GM18508 (cell line): ENCODE data around the gene TMX4.

ENCODE experiments used
- ATAC-seq: cut with Tn5 transposase; IDR thresholded peaks from one replicate; pipeline ENCODE4 v1.9.1; 2021; ENCODE audit warnings: moderate number of reproducible peaks; ENCODE audit not compliant: insufficient read depth, unreplicated experiment

TMX4 gene

GRCh38 chr20:8020314-8021079 is 936 bp upstream of the TMX4 start:
- ATAC-seq, result peak; percentile 41

- no peak for ATAC-seq
Observed at GRCh38 chr20:8019998-8020247, 362 bp upstream of the TMX4 start.

GRCh38 chr20:8018958-8019245 is 659 bp downstream of the TMX4 start:
- peak; percentile 23 for ATAC-seq

GRCh38 chr20:8012724-8013123 is 6.8 kb downstream of the TMX4 start:
- no peak for ATAC-seq

- no peak for ATAC-seq
Observed at GRCh38 chr20:8008733-8009132, 10.8 kb downstream of the TMX4 start.

- ATAC-seq, result no peak
Observed at GRCh38 chr20:8007490-8007889, 12.1 kb downstream of the TMX4 start.

- ATAC-seq, result no peak
Observed at GRCh38 chr20:8005575-8006366, 13.8 kb downstream of the TMX4 start.

- ATAC-seq, result no peak
Observed at GRCh38 chr20:8005033-8005432, 14.5 kb downstream of the TMX4 start.

- no peak for ATAC-seq
Observed at GRCh38 chr20:8002056-8002455, 17.5 kb downstream of the TMX4 start.

- no peak for ATAC-seq
Observed at GRCh38 chr20:8000796-8001195, 18.8 kb downstream of the TMX4 start.

GRCh38 chr20:7996898-7997297 is 22.7 kb downstream of the TMX4 start:
- no peak for ATAC-seq

GRCh38 chr20:7994809-7995208 is 24.8 kb downstream of the TMX4 start:
- ATAC-seq, result peak; percentile 39

- ATAC-seq, result no peak
Observed at GRCh38 chr20:7993703-7994102, 25.9 kb downstream of the TMX4 start.

GRCh38 chr20:7993238-7993637 is 26.3 kb downstream of the TMX4 start:
- ATAC-seq, result no peak

- ATAC-seq, result no peak
Observed at GRCh38 chr20:7990385-7990784, 29.2 kb downstream of the TMX4 start.

GRCh38 chr20:7989379-7989778 is 30.2 kb downstream of the TMX4 start:
- no peak for ATAC-seq

GRCh38 chr20:7985916-7986315 is 33.6 kb downstream of the TMX4 start:
- ATAC-seq, result no peak

GRCh38 chr20:7984192-7984591 is 35.4 kb downstream of the TMX4 start:
- ATAC-seq, result no peak

GRCh38 chr20:7981374-7981773 is 38.2 kb downstream of the TMX4 start:
- ATAC-seq, result no peak

- ATAC-seq, result no peak
Observed at GRCh38 chr20:7980332-7981046, 39.1 kb downstream of the TMX4 start.

GRCh38 chr20:7977709-7978108 is 41.9 kb downstream of the TMX4 start:
- no peak for ATAC-seq
